ENCODE results near the gene CDKAL1. TPM values are rescaled to one million over a fixed set of nuclear protein-coding genes. Genes with fewer than 3 reads are reported as not detected.
A peak's percentile ranks its signal among the peaks of the same experiment; 100 is the strongest.

CDKAL1 gene
- total RNA-seq, 1 donor from 2014 or later = 34.3 TPM

DNA sequence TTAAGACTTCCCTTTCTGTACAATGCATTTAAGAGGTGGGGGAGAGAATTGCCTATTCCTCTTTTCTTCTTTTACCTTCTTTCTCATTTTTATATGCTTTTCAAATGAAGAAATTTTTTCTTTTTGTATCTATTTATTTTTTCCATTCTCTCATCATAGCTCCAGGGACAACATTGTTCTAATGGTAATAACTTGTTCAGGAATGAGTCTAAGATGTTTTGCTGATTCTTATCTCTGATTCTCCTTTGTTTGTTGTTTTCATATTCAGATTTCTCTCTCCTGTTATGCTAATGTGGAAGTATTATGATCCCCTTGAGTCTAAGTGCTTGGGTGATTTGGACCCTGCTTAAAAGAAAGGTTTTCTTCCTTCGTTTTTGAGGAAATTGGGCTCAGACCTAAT is 451.6 kb downstream of the CDKAL1 start:
- no peak for DNase-seq (ENCODE audit: low spot score, unreplicated experiment)
- peaks cover 11% of the 10 kb centered on the region for H3K9me3 Mint-ChIP-seq (ENCODE audit: low read depth)
- TF ChIP-seq, protein P1, sequence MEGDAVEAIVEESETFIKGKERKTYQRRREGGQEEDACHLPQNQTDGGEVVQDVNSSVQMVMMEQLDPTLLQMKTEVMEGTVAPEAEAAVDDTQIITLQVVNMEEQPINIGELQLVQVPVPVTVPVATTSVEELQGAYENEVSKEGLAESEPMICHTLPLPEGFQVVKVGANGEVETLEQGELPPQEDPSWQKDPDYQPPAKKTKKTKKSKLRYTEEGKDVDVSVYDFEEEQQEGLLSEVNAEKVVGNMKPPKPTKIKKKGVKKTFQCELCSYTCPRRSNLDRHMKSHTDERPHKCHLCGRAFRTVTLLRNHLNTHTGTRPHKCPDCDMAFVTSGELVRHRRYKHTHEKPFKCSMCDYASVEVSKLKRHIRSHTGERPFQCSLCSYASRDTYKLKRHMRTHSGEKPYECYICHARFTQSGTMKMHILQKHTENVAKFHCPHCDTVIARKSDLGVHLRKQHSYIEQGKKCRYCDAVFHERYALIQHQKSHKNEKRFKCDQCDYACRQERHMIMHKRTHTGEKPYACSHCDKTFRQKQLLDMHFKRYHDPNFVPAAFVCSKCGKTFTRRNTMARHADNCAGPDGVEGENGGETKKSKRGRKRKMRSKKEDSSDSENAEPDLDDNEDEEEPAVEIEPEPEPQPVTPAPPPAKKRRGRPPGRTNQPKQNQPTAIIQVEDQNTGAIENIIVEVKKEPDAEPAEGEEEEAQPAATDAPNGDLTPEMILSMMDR (IDR thresholded peaks at IDR 0.05; ENCODE audit: unreplicated experiment) = no peak
- peaks cover 7% of the 10 kb centered on the region for H3K4me1 Mint-ChIP-seq (ENCODE audit: low read depth)
- H3K27me3 Mint-ChIP-seq = no peaks in the 10 kb centered on the region
- H3K4me3 Mint-ChIP-seq (ENCODE audit: low read depth) = no peak overlapping the region
- no peak overlapping the region for H3K27ac Mint-ChIP-seq
- peaks cover 3% of the 10 kb centered on the region for H3K36me3 Mint-ChIP-seq (ENCODE audit: insufficient read depth)

DNA sequence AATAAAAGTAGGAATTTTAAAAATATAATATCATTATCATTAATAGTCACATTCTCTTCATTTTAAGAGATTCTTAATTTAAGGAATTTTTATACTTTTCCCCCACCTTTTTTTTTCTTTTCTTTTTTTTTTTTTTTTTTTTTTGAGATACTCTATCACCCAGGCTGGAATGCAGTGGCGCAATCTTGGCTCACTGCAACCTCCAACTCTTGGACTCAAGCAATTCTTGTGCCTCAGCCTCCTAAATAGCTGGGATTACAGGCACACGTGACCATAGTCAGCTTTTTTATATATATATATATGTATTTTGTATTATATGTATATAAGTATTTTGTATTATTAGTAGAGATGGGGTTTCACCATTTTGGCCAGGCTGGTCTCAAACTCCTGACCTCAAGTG is 457.7 kb downstream of the CDKAL1 start:
- peaks cover 8% of the 10 kb centered on the region for H3K4me1 Mint-ChIP-seq (ENCODE audit: low read depth)
- no peak overlapping the region for H3K4me3 Mint-ChIP-seq (ENCODE audit: low read depth)
- H3K27me3 Mint-ChIP-seq = no peaks in the 10 kb centered on the region
- H3K36me3 Mint-ChIP-seq (ENCODE audit: insufficient read depth) = peaks cover 10% of the 10 kb centered on the region
- DNase-seq (ENCODE audit: low spot score, unreplicated experiment) = no peak
- H3K27ac Mint-ChIP-seq = no peak overlapping the region
- H3K9me3 Mint-ChIP-seq (ENCODE audit: low read depth) = peaks cover 7% of the 10 kb centered on the region
- TF ChIP-seq, protein P1 (IDR thresholded peaks at IDR 0.05; ENCODE audit: unreplicated experiment) = no peak

DNA sequence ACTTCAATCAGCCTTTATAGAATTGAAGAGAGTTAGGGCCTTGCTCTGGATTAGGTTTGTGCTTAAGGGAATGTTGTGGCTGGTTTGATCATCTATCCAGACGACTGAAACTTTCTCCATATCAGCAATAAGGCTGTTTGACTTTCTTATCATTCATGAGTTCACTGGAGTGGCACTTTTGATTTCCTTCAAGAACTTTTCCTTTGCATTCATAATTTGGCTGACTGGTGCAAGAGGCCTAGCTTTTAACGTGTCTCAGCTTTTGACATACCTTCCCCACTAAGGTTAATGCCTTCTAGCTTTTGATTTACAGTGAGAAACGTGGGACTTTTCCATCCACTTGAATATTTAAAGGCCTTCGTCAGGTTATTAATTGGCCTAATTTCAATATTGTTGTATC is 461.8 kb downstream of the CDKAL1 start:
- Mint-ChIP-seq H3K4me1 (ENCODE audit: low read depth) (peaks cover 17% of the 10 kb centered on the region), H3K4me3 (ENCODE audit: low read depth) (no peak overlapping the region), H3K27me3 (no peaks in the 10 kb centered on the region), H3K36me3 (ENCODE audit: insufficient read depth) (peaks cover 11% of the 10 kb centered on the region), H3K27ac (no peak overlapping the region), H3K9me3 (ENCODE audit: low read depth) (peaks cover 7% of the 10 kb centered on the region)
- TF ChIP-seq, protein P1 (IDR thresholded peaks at IDR 0.05; ENCODE audit: unreplicated experiment) = no peak
- DNase-seq (ENCODE audit: low spot score, unreplicated experiment) = no peak

DNA sequence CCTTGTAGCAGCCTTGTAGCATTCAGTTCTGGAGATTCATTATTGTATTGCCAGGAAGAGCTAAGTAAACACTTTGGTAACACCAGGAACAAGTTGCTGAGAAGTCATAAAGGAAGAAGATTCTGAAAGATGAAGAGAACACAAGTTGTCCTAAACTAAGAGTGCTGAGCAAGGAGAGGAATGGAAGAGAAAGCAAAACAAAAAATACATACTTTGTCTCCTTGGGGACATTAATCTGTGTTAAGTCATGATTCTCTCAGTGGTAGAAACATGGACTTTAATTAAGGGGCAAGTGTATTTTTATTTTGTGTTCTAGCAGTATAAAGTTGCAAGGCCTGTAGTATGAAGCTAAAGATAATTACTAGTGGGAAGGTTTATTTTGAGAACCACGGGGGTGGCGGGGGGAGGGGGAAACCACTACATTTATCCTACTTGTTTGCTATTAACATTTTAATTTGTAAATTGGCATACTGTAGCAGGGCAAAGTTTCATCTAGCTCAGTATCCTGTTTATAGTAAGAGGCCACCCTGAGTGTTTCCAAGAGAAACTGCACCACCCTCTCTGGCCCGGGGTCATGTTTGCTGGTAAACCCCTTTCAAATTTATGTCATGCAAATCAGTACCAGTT is 463.0 kb downstream of the CDKAL1 start:
- Mint-ChIP-seq H3K36me3 (ENCODE audit: insufficient read depth) (peaks cover 14% of the 10 kb centered on the region), H3K9me3 (ENCODE audit: low read depth) (peaks cover 7% of the 10 kb centered on the region), H3K4me3 (ENCODE audit: low read depth) (no peak overlapping the region), H3K4me1 (ENCODE audit: low read depth) (peaks cover 23% of the 10 kb centered on the region), H3K27ac (peak overlapping the region; percentile 8), H3K27me3 (no peaks in the 10 kb centered on the region)
- DNase-seq (ENCODE audit: low spot score, unreplicated experiment) = no peak
- TF ChIP-seq, protein P1 (IDR thresholded peaks at IDR 0.05; ENCODE audit: unreplicated experiment) = no peak

DNA sequence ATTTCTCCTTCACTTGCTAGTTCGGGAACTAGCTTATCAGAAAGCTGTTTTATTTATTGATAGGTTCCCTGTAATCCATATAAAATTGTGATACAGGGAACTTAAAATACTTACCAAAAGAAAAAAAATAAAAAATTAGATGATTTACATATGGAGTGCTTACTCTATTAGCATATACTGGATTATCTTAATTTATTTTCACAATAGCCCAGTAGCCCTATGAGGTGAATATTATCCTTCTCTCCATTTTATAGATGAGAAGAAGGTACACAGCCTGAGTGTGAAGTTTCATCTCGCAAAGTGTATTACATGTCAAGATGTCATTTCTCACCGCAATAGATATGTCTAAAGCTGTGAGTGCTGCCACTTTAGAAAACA is 463.5 kb downstream of the CDKAL1 start:
- Mint-ChIP-seq H3K4me3 (ENCODE audit: low read depth) (no peak overlapping the region), H3K4me1 (ENCODE audit: low read depth) (peaks cover 23% of the 10 kb centered on the region), H3K27me3 (no peaks in the 10 kb centered on the region), H3K36me3 (ENCODE audit: insufficient read depth) (peaks cover 14% of the 10 kb centered on the region), H3K9me3 (ENCODE audit: low read depth) (peaks cover 7% of the 10 kb centered on the region), H3K27ac (no peak overlapping the region)
- DNase-seq (ENCODE audit: low spot score, unreplicated experiment) = no peak
- TF ChIP-seq, protein P1 (IDR thresholded peaks at IDR 0.05; ENCODE audit: unreplicated experiment) = no peak

All from progenitor cell of endocrine pancreas (in vitro differentiated cells).